Mammary epithelial cell (primary cell): ENCODE data around the gene MTLN.
"Not testable (repeated sequence)": the region's sequence is repeated elsewhere in the genome, so short reads cannot be mapped to it uniquely, and the experiment has no call there.

Source experiments
- EZH2 ChIP-seq: IDR thresholded peaks from 2 replicates; pipeline ENCODE4 v1.6.1; 2012; ENCODE audit warnings: low read length, inconsistent platforms, borderline replicate concordance
- TF ChIP-seq, protein P1 (sequence below), 2 donors: IDR thresholded peaks in 1 of 2; conservative IDR thresholded peaks in 1 of 2; 2 replicates each; pipeline ENCODE4 v1.5.1; 2011 to 2012; ENCODE audit warnings: inconsistent platforms in 2 of 2, low read length in 2 of 2, mild to moderate bottlenecking in 2 of 2, control low read depth in 1 of 2, low read depth in 1 of 2; ENCODE audit not compliant: insufficient read depth in 1 of 2; ENCODE audit errors: extremely low read depth in 1 of 2

DNA sequence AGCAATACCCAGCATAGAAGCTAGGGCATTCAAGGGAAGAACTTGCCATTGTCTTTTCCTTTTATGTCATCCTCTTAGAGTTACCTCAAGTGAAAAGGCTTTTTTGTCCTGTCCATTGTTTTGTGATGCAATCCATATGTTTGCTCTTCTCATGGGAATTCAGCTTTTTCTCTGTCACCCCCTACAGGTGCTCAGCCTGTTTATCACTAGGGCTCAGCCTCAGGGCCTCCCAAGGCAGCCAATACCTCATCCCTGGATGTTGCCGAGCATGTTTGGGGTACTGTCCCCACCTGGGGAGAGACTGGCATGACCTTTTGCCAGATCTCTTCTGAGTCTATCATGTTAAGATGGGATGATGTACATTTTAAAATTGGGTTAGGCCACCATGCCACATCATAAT is 49.6 kb upstream of the MTLN start:
- TF ChIP-seq, protein P1, sequence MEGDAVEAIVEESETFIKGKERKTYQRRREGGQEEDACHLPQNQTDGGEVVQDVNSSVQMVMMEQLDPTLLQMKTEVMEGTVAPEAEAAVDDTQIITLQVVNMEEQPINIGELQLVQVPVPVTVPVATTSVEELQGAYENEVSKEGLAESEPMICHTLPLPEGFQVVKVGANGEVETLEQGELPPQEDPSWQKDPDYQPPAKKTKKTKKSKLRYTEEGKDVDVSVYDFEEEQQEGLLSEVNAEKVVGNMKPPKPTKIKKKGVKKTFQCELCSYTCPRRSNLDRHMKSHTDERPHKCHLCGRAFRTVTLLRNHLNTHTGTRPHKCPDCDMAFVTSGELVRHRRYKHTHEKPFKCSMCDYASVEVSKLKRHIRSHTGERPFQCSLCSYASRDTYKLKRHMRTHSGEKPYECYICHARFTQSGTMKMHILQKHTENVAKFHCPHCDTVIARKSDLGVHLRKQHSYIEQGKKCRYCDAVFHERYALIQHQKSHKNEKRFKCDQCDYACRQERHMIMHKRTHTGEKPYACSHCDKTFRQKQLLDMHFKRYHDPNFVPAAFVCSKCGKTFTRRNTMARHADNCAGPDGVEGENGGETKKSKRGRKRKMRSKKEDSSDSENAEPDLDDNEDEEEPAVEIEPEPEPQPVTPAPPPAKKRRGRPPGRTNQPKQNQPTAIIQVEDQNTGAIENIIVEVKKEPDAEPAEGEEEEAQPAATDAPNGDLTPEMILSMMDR (conservative IDR thresholded peaks at IDR 0.05 in 1 of 2, IDR thresholded peaks at IDR 0.05 in 1 of 2; ENCODE audit: extremely low read depth in 1 of 2, insufficient read depth in 1 of 2, low read depth in 1 of 2, low read length in 2 of 2) = not testable (repeated sequence)
- TF ChIP-seq EZH2 = not testable (repeated sequence)
